GM19467 (cell line): Measurements from ENCODE around the gene HYAL2.

Experiments used
- ATAC-seq: cut with Tn5 transposase; IDR thresholded peaks from one replicate; pipeline ENCODE4 v1.9.1; 2021; ENCODE audit warnings: mild to moderate bottlenecking, moderate library complexity; ENCODE audit not compliant: unreplicated experiment

Gene HYAL2

DNA sequence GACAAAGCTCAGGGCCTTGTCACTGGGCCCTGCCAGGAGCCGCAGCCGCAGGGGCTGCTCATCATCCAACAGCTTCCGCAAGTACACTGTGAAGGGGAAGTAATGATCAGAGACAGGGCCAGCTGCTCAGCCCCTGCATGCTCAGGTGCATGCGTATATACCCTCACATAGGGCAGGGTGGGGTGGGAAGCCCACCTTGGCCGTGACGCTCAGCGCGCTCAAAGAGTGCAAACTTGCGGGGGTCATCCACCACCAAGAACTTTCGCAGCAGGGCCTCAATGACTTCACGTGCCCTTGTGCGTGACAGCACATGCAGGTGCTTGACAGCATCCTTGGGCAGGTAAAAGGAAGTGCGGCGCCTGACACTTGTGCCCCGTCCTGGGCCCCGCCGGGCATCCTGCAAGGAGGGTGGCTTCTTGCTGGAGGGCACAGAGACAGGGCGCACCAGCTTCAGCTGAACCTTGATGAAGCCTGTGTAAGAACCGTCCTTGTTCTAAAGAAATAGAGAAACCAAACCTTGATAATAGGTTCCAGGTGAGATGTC lies 8.9 kb upstream of the HYAL2 start:
- no peak for ATAC-seq

DNA sequence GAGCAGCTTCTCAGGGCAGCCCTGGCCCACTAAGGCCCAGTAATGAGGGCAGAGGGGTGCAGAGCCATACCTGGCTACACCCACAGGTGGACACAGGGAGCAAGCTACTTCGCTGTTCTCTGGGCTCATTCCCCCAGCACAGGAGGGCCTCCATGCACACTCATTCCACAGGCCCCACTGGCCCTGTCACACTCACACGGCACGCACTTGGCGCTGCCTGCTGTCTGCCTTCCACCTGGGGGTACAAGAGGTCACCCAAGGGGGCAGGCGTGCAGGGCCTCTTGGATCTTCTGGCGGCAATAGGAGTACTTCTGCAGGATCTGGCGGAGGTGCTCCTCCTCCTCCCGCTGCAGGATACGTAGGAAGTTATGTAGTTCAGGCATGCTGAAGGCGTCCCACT lies 7.8 kb upstream of the HYAL2 start:
- no peak for ATAC-seq

DNA sequence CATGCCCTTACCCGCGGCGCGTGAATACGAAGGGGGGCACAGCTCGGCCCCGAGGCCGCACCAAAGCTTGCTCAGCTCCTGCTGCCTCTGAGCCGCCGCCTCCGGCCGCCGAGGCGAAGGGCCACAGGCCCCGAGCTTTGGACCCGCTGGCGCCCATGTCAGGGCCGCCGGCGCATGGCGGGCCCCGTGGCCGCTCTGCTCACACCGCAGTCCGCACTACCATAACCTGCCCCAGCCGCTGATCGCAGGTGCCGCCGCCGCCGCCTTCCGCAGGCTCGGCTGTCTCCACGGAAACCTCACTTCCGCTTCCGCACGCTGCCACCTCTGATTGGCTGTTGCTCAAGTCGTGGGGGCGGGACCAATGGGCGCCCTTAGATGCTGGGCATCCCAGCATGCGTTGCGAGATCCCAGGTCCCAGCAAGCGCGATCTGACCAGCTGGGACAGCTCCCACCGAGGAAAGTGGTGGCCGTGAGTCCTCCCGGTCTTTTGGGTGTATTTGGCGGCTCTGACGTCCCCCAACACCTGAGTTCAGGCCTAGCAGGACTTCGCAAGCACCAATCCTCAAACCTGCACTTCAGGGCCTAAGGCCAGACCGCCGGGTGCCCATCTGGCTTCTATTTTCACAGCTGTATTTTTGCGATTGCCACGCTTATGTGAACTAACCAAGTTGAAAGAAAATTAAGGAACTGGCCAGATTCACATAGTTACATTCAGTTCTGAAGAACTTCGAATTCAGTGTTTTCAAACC lies 5.6 kb upstream of the HYAL2 start, which contains the start of gene TUSC2:
Gene TUSC2 (minus strand): TSS at position 281 of the 749 bp plus-strand sequence. CDS start 124 bp downstream, at position 157.
- ATAC-seq: peak; percentile 73

DNA sequence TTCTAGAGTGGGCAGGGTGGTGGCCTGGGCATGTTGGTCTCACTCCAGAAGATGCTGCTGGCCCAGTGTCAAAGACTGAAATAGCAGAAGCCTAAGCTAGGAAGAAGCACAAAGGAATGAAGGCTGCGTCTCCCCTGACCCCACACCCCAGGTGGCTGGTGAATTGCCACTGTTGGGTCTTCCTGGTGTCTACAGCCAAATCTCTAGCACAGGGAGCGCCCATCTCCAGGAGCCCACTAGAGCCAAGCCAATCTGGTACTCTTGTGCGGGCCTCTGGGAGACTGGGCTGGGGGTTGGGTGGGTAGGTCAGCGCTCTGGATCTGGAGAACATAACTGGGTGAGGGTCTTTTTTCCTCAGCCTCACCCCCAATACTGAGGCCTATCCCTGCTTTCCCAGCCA lies 4.6 kb upstream of the HYAL2 start:
- no peak for ATAC-seq

DNA sequence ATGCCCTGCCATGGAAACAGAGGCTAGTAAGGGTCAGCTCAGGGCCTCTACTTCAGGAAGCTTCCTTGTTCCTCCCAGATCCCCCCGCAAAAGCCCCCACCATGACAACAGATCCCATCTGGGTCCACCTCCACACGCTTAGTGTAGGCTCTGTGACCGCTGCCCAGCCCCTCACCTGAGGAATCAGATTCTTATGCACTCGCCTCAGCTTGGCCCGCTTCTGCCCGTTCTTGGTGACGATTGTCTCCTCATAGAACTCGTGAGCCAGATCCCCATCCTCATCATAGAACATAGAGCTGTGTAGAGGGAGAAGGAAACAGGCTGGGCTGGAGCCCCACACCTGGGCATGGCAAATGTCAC lies 3.6 kb upstream of the HYAL2 start:
- no peak for ATAC-seq

DNA sequence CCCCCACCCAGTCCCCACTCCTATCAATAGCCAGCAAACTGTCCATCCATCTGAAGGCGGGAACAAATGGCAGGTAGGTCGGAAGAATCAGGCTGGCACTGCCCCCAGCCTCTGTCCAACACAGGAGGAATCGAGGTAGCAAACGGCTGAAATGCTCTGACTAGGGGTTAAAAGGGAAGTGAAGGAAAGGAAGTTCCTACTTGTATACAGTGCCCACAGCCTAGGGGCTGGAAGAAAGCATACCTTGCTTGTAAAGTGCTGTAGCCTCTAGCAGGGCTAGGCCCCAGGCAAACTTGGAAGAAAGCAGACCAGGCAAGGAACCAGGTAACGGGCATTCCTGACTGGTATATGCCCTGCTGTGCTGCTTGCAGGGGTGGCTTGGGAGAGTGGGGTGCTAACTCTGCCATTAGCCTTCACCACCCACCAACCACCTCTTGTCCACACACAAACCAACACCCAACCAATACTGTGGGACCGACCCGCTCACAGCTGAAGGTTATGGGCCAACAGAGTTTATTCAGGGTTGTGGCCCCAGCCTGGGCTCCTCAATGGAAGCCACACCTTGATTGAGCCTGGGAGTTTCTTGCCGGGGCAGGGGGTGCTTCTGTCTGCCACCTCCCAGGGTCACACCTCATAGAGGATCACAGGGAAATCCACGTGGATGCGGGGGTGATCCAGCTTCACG lies 3.1 kb upstream of the HYAL2 start:
- no peak for ATAC-seq

DNA sequence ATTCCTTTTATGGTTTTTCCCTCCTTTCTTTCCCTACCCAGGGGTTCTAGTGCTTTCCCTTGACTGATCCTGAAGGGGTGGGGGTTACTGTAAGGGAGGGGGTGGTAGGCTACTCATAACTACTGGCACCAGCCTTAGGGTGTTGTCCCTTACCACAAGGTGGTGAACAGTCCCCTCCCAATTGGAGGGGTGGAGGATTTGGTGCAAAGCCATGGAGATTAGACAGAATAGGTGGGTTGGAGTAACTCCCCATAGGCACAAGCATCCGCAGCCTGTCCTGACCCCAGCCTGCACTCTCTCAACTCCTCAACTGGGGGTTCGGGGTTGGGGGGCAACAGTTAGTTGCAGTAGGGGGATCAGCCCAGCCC lies 2.6 kb upstream of the HYAL2 start:
- no peak for ATAC-seq

DNA sequence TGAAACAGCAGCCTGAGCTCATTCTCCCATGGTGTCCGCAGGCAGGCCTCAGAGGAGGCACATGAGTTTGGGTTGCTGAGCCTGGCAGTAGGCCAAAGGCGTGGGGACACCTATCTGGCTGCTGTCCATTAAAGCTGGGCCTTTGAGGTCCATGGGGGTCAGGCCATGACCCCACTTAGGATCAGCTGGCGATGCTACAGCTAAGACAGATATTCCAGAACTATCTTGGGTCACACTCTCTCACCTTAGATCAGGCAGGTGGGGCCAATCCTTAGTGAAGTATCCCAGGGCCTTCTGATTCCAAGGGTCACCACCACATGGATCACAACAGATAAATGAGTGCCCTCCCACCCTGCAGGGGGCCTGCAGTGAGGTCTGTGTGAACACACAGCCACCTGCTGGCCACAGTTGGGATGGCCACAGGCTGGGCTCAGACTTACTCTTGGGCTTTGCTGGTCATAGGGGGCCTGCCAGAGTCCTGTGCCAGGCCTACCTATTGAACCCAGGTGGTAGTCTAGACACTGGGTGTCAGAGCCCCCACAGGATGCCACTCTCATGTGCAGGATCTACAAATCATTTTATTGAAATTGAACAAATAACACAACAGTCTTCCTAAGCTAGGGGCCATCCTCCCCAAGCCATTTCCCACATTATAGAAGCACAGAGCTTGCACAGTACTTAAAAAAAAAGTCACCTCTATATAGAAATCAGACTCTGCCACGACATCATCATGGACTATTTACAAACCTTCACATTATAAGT lies 2.0 kb upstream of the HYAL2 start:
- no peak for ATAC-seq

DNA sequence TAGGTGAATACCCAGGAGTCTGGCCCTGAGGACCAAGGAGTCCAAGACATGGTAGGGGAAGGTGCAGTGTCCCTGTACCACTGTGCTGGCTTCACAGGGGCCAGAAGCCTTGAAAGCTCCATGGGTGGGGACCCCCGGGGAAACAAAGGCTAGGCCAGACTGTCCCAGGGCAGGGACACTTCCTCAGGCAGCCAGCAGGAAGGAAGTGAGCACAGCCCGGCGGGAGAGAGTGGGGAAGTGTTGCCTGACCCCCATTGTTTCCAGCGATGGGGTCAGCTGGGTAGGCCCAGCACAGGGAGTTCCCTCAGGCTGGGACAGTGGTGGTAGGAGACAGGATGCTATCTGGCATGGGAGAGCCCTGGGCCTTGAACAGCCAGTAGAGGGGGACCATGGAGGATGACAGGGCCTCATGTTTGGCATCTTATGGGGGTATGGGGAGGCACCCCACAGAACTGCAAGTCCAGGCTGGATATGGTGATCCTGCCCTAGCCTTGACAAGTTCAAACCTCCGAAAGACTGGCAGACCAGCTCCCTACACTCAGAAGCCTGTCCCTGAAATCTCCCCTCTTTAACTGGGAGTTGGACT lies 1.2 kb upstream of the HYAL2 start:
- ATAC-seq: no peak

DNA sequence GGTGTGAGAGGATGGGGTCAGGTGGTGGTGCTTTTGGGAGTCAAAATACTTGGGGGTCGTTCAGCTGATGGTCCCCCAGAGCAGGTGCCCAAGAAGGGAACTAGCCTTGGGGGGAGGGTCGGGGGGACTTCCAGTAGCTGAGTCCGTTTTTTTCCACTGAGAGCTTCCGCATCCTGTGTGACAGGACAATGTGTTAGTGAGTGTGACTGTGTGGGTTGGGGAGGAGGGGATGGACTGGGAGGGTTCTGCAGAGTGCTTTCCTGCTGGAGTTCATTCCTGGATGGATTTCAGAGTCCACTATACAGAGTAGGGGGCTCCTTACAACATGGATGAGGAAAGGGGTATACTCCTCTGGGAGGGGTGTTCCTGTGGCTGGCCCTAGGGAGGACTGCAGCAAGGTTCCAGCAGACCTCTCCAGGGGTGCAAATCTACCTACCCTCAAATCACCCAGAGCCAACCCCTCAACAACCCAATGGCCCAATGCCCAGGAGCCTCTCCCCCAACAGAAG lies 601 bp upstream of the HYAL2 start:
- no peak for ATAC-seq

DNA sequence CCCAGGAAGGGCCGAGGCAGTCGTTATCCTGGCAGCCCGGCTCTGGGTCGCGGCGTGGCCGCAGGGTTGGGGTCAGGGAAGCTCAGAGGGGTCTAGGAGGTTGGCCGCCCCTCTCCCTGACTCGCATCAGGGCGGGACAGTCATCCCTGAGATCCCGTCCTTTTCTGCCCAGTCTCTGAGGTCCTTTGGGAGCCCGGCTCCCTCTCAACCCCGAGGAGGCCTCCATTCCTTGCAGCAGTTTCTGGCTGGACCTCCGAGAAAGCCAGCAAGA lies 495 bp downstream of the HYAL2 start:
- no peak for ATAC-seq

DNA sequence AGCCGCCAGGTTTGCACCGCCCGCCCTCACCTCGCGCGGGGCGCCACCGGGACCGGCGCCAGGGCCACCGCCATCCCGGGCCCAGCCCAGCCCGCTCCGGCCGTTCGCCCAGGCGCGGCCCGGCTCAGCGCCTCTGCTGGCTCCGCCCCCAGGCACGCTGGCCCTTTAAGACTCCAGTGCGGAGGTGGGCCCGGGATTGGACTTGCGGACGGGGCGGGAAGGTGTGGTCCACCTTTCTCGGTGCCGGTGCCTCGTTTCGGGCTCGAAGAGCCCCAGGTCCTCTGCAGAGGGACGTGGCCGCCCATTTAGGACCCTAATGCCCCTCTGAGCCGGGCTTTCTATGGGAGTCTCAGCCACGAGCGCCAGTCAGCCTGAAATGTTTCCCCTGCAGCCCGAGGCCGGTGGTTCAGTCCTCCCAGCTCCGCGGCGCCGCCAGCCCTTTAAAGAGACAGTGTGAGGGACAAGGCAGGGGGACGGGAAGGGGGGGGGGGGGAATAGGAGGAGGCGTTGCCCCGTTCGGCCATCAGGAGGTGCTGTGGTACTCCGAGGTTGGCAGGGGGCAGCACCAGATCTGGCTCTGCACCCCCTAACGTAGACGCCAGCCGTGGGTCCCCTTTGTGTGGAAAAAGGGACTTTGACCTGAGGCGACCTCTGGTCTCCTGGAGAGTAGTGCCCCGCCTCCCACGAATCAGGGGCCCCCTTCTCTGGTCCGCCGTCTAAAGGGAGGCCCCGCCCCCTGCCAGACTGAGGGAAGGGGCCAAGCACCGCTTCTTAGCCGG lies 1.0 kb downstream of the HYAL2 start:
- ATAC-seq: peak; percentile 70

DNA sequence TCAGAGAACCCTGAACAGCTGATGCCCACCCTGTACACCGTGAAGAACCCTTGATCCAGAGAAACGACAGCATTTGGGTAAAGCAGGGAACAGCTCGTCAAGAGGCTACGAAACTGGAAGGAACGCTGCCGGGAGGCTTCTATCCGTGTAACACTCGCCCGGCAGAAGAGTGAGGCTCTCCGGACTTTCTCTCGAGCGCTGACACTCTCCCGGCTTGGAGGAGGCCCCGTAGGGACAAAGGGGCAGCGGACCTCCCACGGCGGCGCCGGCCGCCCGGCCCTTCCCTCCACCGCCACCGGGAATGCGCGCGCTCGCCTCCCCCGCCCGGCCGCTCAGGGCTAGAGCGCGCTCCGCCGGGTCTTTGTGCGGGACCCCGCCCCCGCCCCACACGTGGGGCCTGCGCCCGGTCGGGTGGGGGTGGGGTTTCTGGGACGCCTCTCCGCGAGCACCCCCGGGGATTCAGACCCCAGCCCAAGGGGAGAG lies 1.7 kb downstream of the HYAL2 start:
- ATAC-seq: peak; percentile 33

DNA sequence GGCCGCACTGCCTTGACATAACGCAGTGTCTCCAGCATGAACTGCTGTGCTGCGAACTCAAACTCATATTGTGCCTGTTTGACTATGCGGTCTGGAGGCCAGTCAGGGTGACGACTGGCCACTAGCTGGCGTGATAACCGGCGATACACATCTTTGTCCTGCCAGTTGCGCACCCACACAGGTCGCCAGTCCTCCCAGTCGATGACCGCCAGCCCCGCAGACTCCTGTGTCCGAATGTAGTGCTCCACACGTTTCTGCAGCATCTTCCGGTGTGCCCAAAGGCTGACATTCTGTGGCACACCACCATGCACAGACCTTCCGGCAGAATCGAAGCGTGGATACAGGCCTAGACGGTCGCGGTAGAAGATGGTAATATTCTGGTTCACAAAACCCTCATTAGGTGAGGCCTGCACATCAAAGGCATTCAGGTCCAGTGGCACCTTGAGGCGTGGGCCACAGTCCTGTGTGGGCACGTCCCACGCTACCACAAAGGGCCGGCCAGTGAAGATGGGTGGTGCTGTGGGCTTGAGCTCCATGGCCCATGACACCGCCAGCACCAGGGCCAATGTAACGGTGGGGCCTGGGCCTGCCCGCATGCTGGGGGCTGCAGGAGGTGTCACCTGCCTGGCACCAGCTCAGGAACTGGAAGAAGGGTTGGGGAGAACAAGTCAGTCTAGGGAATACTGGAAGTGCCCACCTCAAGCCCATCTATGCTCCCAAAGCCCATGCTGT lies 2.5 kb downstream of the HYAL2 start:
- ATAC-seq: no peak

DNA sequence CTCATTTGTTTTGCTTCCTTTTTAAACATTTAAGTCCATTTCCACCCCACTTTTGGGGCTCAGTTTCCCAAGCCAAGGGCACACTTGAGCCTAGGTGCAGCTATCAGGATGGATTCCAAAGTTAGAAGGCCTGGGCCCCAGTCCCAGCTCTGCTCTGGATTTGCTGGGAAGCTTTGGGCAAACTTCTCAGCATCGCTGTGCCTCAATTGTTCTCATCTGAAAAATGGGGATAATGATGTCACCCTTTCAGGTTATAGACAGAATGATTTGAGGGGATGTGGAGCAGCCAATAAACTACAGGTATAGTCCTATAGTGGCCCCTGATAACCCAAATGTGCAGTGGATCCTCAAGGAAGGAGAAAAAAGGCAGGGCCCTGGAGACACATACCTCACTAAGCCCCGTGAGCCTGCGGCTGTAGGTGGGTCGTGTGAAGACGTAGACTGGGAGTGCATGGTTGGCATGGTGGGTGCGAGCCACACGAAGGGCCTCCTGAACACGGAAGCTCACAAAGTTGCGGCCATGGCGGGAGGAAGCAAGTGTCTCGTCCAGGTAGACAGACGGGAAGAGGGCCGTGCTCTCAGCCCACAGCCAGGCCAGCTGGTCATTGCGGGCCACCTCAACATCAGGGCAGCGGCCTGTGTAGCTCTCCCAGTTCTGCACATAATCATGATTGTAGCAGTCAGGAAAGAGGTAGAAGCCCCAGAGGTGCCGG lies 3.2 kb downstream of the HYAL2 start:
- no peak for ATAC-seq

DNA sequence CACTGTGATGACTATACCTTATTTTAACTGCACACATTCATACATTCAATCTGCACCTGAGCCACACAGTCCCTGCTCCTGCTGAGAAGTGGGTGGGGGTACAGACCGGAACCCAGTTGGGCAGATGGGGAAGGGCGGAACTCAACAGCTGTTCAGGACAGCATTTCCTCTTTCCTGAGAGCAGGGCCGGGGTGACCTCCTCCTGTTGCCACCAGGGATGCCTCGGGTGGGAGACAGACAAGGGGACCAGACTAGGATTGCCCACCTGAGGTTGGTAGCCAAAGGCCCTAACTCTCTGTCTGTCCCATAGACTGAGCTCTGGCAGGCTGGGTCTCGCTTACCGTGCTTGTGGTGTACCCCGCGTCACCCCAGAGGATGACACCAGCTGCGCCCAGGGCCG lies 3.9 kb downstream of the HYAL2 start:
- no peak for ATAC-seq

DNA sequence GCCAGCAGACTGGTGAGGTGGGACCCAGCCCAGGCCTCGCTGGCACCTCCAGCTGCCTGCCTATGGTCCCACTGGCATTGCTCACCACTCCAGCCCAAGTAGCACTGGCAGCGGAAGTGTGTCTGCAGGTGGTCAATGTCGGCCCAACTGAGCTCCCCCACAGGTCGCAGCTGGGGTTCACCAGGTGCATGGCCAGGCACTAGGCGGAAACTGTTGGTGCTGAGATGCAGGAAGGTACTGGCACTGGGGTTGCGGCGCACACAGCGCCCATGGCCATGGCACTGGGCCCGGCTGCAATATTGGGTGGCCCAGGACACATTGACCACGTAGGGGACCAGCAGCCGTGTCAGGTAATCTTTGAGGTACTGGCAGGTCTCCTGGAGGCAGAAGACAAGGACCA lies 4.4 kb downstream of the HYAL2 start:
- no peak for ATAC-seq

DNA sequence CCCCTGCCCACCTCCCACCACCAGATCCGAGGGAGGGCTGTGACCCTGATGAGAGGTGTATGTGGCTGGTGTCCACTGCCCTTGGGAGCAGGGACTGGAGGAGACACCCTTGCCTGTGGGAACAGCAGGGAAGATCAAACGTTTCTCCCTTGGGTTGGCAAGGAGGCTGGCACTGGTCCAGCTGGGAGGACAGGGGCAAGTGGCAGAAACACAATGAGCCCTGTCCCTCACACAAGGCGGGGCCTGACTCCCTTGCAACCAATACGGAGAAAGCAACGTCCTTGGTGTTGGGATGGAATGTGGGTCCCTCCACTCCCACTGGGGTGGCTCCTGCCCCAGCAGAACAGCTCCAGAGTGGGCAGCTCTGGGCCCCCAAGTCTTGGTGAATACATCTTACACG lies 5.2 kb downstream of the HYAL2 start:
- no peak for ATAC-seq

DNA sequence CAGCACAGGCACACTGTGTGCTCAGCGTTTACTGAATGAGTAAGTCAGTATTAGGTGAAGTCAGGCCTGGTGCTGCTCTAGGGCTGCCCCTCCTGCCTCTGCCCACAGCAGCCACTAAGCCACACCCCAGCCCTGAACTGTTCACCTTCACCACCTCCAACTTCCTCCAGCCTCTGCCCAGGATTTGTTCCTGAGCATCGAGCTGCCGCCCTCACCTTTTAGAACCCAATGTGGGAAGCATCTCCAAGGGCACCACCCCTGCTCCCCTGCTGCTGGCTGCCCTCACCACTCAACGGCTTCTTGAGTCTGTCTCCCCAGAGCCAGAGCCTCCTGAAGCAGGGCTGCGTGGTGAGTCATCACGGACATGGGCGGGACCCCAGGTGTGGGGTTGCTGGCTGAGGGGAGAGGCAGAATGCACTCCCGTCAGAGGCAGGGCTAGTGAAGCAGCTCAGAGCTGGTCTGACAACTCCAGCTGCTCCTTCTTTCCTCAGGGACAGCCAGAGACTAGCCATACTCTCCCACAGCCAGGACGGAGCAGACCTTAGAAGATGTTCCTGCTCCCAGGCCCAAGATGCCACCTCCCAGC lies 5.8 kb downstream of the HYAL2 start:
- ATAC-seq: no peak
